GM18517 (cell line): ENCODE measurements around the gene IFNK.

Experiments
- ATAC-seq: cut with Tn5 transposase; IDR thresholded peaks from one replicate; pipeline ENCODE4 v1.9.1; 2021; ENCODE audit warnings: mild to moderate bottlenecking, moderate library complexity; ENCODE audit not compliant: unreplicated experiment

IFNK gene

DNA sequence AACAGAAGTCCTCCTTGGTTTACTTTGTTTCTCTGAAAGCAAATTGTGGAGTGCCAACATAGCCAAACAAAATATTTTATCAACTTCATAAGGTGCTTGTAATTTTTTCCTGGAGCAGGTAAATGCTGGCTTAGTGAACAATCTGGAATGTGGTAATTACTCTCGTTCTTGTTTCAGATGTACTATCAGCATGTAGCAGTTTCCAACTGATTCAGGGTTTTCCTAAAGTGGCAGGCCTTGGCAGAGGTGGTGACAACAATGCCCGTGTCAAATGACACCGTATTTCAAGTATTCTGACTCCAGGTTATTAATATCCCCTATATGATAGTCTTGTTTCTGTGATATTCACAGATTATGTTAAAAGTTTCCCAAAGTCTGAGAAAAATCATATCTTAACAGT lies 48.0 kb downstream of the IFNK start:
- ATAC-seq, result no peak

DNA sequence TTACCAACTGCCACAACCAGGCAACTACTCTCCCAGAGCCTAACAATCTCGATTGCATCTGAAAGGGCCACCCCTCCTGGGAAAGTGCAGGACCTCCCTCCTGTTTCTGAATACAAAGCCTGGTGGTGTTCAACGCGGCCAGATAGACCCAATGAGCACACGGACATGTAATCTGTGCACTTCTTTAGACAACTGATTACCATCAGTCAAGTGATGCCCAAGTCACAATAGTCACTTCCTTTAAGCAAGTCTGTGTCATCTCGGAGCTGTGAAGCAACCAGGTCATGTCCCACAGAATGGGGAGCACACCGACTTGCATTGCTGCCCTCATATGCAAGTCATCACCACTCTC lies 48.5 kb downstream of the IFNK start:
- ATAC-seq, result peak; percentile 43

DNA sequence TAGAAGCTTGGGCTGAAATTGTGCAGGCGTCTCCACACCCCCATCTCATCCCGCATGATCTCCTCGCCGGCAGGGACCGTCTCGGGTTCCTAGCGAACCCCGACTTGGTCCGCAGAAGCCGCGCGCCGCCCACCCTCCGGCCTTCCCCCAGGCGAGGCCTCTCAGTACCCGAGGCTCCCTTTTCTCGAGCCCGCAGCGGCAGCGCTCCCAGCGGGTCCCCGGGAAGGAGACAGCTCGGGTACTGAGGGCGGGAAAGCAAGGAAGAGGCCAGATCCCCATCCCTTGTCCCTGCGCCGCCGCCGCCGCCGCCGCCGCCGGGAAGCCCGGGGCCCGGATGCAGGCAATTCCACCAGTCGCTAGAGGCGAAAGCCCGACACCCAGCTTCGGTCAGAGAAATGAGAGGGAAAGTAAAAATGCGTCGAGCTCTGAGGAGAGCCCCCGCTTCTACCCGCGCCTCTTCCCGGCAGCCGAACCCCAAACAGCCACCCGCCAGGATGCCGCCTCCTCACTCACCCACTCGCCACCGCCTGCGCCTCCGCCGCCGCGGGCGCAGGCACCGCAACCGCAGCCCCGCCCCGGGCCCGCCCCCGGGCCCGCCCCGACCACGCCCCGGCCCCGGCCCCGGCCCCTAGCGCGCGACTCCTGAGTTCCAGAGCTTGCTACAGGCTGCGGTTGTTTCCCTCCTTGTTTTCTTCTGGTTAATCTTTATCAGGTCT lies 49.0 kb downstream of the IFNK start, which contains the start of gene C9orf72:
TSS of gene C9orf72 (minus strand) at position 564 of the 716 bp plus-strand sequence. CDS start 6,361 bp downstream, outside the sequence.
- peak; percentile 55 for ATAC-seq

DNA sequence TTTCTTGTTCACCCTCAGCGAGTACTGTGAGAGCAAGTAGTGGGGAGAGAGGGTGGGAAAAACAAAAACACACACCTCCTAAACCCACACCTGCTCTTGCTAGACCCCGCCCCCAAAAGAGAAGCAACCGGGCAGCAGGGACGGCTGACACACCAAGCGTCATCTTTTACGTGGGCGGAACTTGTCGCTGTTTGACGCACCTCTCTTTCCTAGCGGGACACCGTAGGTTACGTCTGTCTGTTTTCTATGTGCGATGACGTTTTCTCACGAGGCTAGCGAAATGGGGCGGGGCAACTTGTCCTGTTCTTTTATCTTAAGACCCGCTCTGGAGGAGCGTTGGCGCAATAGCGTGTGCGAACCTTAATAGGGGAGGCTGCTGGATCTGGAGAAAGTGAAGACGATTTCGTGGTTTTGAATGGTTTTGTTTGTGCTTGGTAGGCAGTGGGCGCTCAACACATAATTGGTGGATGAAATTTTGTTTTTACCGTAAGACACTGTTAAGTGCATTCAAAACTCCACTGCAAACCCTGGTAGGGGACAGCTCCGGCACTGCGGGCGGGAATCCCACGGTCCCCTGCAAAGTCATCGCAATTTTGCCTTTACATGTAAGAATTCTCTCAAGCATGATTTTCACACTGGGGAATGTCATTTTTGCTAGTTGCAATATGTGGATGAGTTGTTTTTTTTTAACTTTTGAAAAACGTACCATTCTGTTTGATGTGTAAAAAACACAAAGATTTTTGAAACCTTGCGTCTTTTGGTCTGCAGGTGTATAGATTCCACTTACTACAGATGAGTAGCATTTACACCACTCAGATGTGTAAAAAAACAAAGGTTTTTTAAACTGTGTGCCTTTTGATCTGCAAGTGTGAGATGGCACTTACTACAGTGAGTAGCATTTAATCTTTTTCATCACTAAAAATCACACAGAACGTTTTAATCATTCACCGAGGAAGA lies 49.8 kb downstream of the IFNK start:
- ATAC-seq, result peak; percentile 87
